ENCODE measurements around the gene TGM4.

The TGM4 gene

GRCh38 chr3:44875596-44875995 is 1.2 kb downstream of the TGM4 start:
- POLR2A ChIA-PET (ENCODE audit: low non-redundant PET) = no interaction called here
- no peak overlapping the region for H3K27ac ChIP-seq
- CTCF ChIA-PET = no interaction called here
- TF ChIP-seq CTCF (conservative IDR thresholded peaks at IDR 0.05; ENCODE audit: low read depth) = no peak
- no peak for DNase-seq (ENCODE audit: low spot score)

GRCh38 chr3:44877333-44877732 is 2.9 kb downstream of the TGM4 start:
- TF ChIP-seq CTCF (conservative IDR thresholded peaks at IDR 0.05; ENCODE audit: low read depth) = no peak
- no peak overlapping the region for H3K27ac ChIP-seq
- DNase-seq (ENCODE audit: low spot score) = no peak
- ChIA-PET POLR2A (ENCODE audit: low non-redundant PET) (no interaction called here), CTCF (no interaction called here)

- ChIA-PET CTCF (no interaction called here), POLR2A (ENCODE audit: low non-redundant PET) (no interaction called here)
- no peak overlapping the region for H3K27ac ChIP-seq
- no peak for DNase-seq (ENCODE audit: low spot score)
- no peak for TF ChIP-seq CTCF (conservative IDR thresholded peaks at IDR 0.05; ENCODE audit: low read depth)
Measured at GRCh38 chr3:44880284-44880683, 5.9 kb downstream of the TGM4 start.

GRCh38 chr3:44883213-44883955 is 9.0 kb downstream of the TGM4 start:
- TF ChIP-seq CTCF (conservative IDR thresholded peaks at IDR 0.05; ENCODE audit: low read depth) = no peak
- POLR2A ChIA-PET (ENCODE audit: low non-redundant PET) = no interaction called here
- peak overlapping the region; percentile 99 for H3K27ac ChIP-seq
- DNase-seq (ENCODE audit: low spot score) = no peak
- CTCF ChIA-PET = no interaction called here

- DNase-seq (ENCODE audit: low spot score) = peak; percentile 82
- TF ChIP-seq CTCF (conservative IDR thresholded peaks at IDR 0.05; ENCODE audit: low read depth) = no peak
- ChIA-PET CTCF (no interaction called here), POLR2A (ENCODE audit: low non-redundant PET) (no interaction called here)
- H3K27ac ChIP-seq = peak overlapping the region; percentile 99
Measured at GRCh38 chr3:44883999-44884431, 9.6 kb downstream of the TGM4 start.

GRCh38 chr3:44885618-44886017 is 11.2 kb downstream of the TGM4 start:
- POLR2A ChIA-PET (ENCODE audit: low non-redundant PET) = no interaction called here
- DNase-seq (ENCODE audit: low spot score) = peak; percentile 95
- CTCF ChIA-PET = no interaction called here
- peak overlapping the region; percentile 99 for H3K27ac ChIP-seq
- TF ChIP-seq CTCF (conservative IDR thresholded peaks at IDR 0.05; ENCODE audit: low read depth) = no peak
